HG03439 (cell line): ENCODE results near the gene NKIRAS1.
"Not testable (repeated sequence)": the region's sequence is repeated elsewhere in the genome, so short reads cannot be mapped to it uniquely, and the experiment has no call there.

Source experiments
- ATAC-seq: cut with Tn5 transposase; IDR thresholded peaks from one replicate; pipeline ENCODE4 v1.9.1; 2021; ENCODE audit warnings: mild to moderate bottlenecking, moderate library complexity; ENCODE audit not compliant: unreplicated experiment

NKIRAS1 gene

GRCh38 chr3:23873941-23874340 is 42.8 kb downstream of the NKIRAS1 start:
- ATAC-seq: no peak

- ATAC-seq: no peak
These were observed 44.5 kb downstream of the NKIRAS1 start for GRCh38 chr3:23872330-23872729.

- ATAC-seq: not testable (repeated sequence)
These were observed 45.4 kb downstream of the NKIRAS1 start for GRCh38 chr3:23871361-23871760.

- not testable (repeated sequence) for ATAC-seq
These were observed 46.1 kb downstream of the NKIRAS1 start for GRCh38 chr3:23870663-23871043.

GRCh38 chr3:23869977-23870662 is 46.7 kb downstream of the NKIRAS1 start:
- no peak for ATAC-seq

GRCh38 chr3:23867838-23868237 is 49.0 kb downstream of the NKIRAS1 start:
- no peak for ATAC-seq

GRCh38 chr3:23867400-23867799 is 49.4 kb downstream of the NKIRAS1 start:
- ATAC-seq: no peak

- peak; percentile 94 for ATAC-seq
These were observed 51.0 kb downstream of the NKIRAS1 start for GRCh38 chr3:23865595-23866396.

GRCh38 chr3:23864931-23865330 is 51.9 kb downstream of the NKIRAS1 start:
- no peak for ATAC-seq

GRCh38 chr3:23863060-23863459 is 53.7 kb downstream of the NKIRAS1 start:
- no peak for ATAC-seq

GRCh38 chr3:23861689-23862088 is 55.1 kb downstream of the NKIRAS1 start:
- ATAC-seq: no peak

GRCh38 chr3:23859839-23860382 is 56.9 kb downstream of the NKIRAS1 start:
- ATAC-seq: no peak

GRCh38 chr3:23859012-23859743 is 57.6 kb downstream of the NKIRAS1 start:
- no peak for ATAC-seq

- no peak for ATAC-seq
These were observed 60.5 kb downstream of the NKIRAS1 start for GRCh38 chr3:23856286-23856685.

- ATAC-seq: not testable (repeated sequence)
These were observed 67.3 kb downstream of the NKIRAS1 start for GRCh38 chr3:23849462-23849861.

GRCh38 chr3:23845326-23846216 is 71.2 kb downstream of the NKIRAS1 start:
- no peak for ATAC-seq

- ATAC-seq: no peak
These were observed 72.9 kb downstream of the NKIRAS1 start for GRCh38 chr3:23843869-23844268.
